Gastroesophageal sphincter (tissue), 3 donors: Measurements from ENCODE around the gene BDP1.

Source experiments
- CTCF ChIP-seq, 4 experiments: fragments of 200-600 bp in 2 of 4; fragments of 450-650 bp in 2 of 4; sonication (generic) in 1 of 4; IDR thresholded peaks; one replicate each; pipeline ENCODE4 v1.5.1; 2017 to 2019; ENCODE audit warnings: antibody characterized with exemption in 4 of 4, mild to moderate bottlenecking in 2 of 4, moderate library complexity in 2 of 4
- EP300 ChIP-seq: sonication (generic); formaldehyde crosslinking; IDR thresholded peaks from one replicate; pipeline ENCODE4 v1.6.1; 2017; ENCODE audit warnings: antibody characterized with exemption, mild to moderate bottlenecking
- POLR2AphosphoS5 ChIP-seq: sonication (generic); formaldehyde crosslinking; IDR thresholded peaks from one replicate; pipeline ENCODE4 v1.6.1; 2017; ENCODE audit warnings: antibody characterized with exemption

- TF ChIP-seq CTCF (IDR thresholded peaks at IDR 0.05) (no peak), EP300 (no peak), POLR2AphosphoS5 (no peak)
These were observed 132.5 kb downstream of the BDP1 start for GRCh38 chr5:71587766-71588532.
